Panc1 (cell line): ENCODE results near the gene GFER. TPM values are rescaled to one million over a fixed set of nuclear protein-coding genes. Genes with fewer than 3 reads are reported as not detected.

Experiments used
- ATAC-seq: fragments of 200-7000 bp; cut with Tn5 transposase; 2 replicates; pipeline ENCODE4 v1.9.1; 2020; ENCODE audit warnings: mild to moderate bottlenecking, moderate library complexity
- BruUV-seq: library from RNA; stranded (reverse); fragments of 400-500 nt; replicated peaks from 2 replicates; lab custom pipeline; 2021; lab: Mats Ljungman, UMichigan
- CTCF ChIA-PET: fragments of 300-600 bp; sonication (Branson Sonifier 250); formaldehyde crosslinking; loops from one replicate; lab custom pipeline; 2022; ENCODE audit warnings: antibody characterized with exemption; lab: Charles Lee
- POLR2A ChIA-PET: fragments of 300-600 bp; sonication (Branson Sonifier 250); formaldehyde crosslinking; loops from one replicate; lab custom pipeline; 2022; ENCODE audit warnings: antibody characterized with exemption; lab: Charles Lee
- DNase-seq: peaks from one replicate; pipeline ENCODE4 v3.0.0-alpha.2; 2010; ENCODE audit warnings: low read depth, low spot score
- H3K27ac ChIP-seq: 2 replicates; pipeline ENCODE4 v1.5.1; 2011; ENCODE audit warnings: mild to moderate bottlenecking, low read length, inconsistent platforms
- H3K27me3 ChIP-seq: fragments of 200-500 bp; sonication (Bioruptor generic); 2 replicates; pipeline ENCODE4 v1.6.0; 2014; ENCODE audit warnings: low read length, inconsistent platforms; ENCODE audit not compliant: control insufficient read depth, insufficient read depth
- H3K36me3 ChIP-seq: fragments of 200-500 bp; sonication (Bioruptor generic); 2 replicates; pipeline ENCODE4 v1.5.1; 2014; ENCODE audit warnings: inconsistent platforms, mild to moderate bottlenecking, low read length, moderate library complexity; ENCODE audit not compliant: control insufficient read depth, insufficient read depth
- H3K4me1 ChIP-seq: 2 replicates; pipeline ENCODE4 v1.5.1; 2011; ENCODE audit warnings: inconsistent platforms, mild to moderate bottlenecking, low read length, moderate library complexity; ENCODE audit not compliant: control insufficient read depth, insufficient read depth
- H3K4me3 ChIP-seq, 2 experiments: 2 replicates each; pipeline ENCODE4 v1.5.1; 2011 to 2012; ENCODE audit warnings: low read depth in 2 of 2, low read length in 2 of 2, mild to moderate bottlenecking in 2 of 2, inconsistent platforms in 1 of 2, moderate library complexity in 1 of 2
- H3K9me3 ChIP-seq: fragments of 200-500 bp; sonication (Bioruptor generic); 2 replicates; pipeline ENCODE4 v1.5.1; 2014; ENCODE audit warnings: low read depth, mild to moderate bottlenecking, inconsistent platforms, low read length, moderate library complexity; ENCODE audit not compliant: control insufficient read depth, insufficient read depth
- POLR2AphosphoS5 ChIP-seq: IDR thresholded peaks from 2 replicates; pipeline ENCODE4 v1.6.1; 2012; ENCODE audit warnings: mild to moderate bottlenecking, low read depth, low read length, moderate library complexity
- SIN3A ChIP-seq: IDR thresholded peaks from 2 replicates; pipeline ENCODE4 v1.6.1; 2012; ENCODE audit warnings: low read depth, mild to moderate bottlenecking, low read length, moderate library complexity, borderline replicate concordance; ENCODE audit not compliant: insufficient read depth
- TCF7L2 ChIP-seq: IDR thresholded peaks from 2 replicates; pipeline ENCODE4 v1.6.1; 2011; ENCODE audit warnings: mild to moderate bottlenecking, low read depth, low read length, inconsistent platforms
- in situ Hi-C: cut with HindIII; loops from 2 replicates; pipeline ENCODE4 v1.10.0; 2016; ENCODE audit warnings: low sequenced_read_pairs, low pct_unique_long_range_greater_than_20kb
- intact Hi-C: fragments of 100-400 bp; cut with micrococcal nuclease; formaldehyde crosslinking; loops from one replicate; pipeline ENCODE4 v1.10.0; 2022; ENCODE audit not compliant: unreplicated experiment
- total RNA-seq: library from RNA; stranded (reverse); gene quantifications from one replicate; pipeline ENCODE4 v1.2.1, GENCODE V29; 2021; ENCODE audit not compliant: unreplicated experiment
- TF ChIP-seq, protein P1 (sequence below): fragments of 450-650 bp; IDR thresholded peaks from 2 replicates; pipeline ENCODE4 v1.5.1; 2017; ENCODE audit warnings: mild to moderate bottlenecking
- TF ChIP-seq, protein P2 (sequence below), 2 experiments: IDR thresholded peaks; 2 replicates each; pipeline ENCODE4 v1.6.1; 2011 to 2012; ENCODE audit warnings: low read depth in 2 of 2, control low read depth in 1 of 2, low read length in 1 of 2, mild to moderate bottlenecking in 1 of 2, moderate library complexity in 1 of 2; ENCODE audit not compliant: insufficient read depth in 1 of 2

The GFER gene
- total RNA-seq, 1 experiment from 2014 or later = 49.2 TPM

DNA sequence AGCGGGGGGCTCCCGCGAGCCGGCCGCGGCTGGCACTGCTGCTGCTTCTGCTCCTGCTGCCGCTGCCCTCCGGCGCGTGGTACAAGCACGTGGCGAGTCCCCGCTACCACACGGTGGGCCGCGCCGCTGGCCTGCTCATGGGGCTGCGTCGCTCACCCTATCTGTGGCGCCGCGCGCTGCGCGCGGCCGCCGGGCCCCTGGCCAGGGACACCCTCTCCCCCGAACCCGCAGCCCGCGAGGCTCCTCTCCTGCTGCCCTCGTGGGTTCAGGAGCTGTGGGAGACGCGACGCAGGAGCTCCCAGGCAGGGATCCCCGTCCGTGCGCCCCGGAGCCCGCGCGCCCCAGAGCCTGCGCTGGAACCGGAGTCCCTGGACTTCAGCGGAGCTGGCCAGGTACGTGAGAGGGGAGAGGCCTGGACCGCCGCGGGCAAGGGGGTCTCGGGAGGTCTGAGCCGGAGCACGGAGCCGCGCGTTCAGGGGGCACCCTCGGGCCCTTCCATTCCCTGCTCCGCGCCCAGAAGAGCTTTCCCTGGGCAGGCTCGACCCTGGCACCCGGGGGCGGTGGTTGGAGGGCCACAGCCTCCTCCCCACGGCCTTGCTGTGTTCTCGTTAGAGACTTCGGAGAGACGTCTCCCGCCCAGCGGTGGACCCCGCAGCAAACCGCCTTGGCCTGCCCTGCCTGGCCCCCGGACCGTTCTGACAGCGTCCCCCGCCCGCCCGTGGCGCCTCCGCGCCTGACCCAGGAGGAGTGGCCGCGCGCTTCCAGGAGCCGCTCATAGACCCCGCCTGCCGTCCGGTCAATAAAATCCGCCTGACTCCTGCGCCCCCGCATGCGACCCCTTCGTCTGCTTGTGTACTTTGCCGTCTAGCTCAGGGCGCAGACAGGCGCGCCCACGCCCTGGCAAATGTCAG lies 36.2 kb downstream of the GFER start:
- POLR2A ChIA-PET = interaction anchor here (0.7 kb wide), 1 partner anchor 12 kb away, joined by 3 read pairs; no protein-coding TSS in a partner anchor
- peak overlapping the region; percentile 15 to 24; a peak in 3 of 4 replicates for H3K4me3 ChIP-seq
- no TSS peak for BruUV-seq
- H3K9me3 ChIP-seq = no peaks in the 10 kb centered on the region
- DNase-seq = no peak
- H3K36me3 ChIP-seq = no peaks in the 10 kb centered on the region; the same call in 1 of the 2 replicates
- peaks cover 14% of the 10 kb centered on the region for H3K4me1 ChIP-seq
- intact Hi-C loops = loop anchor here (10.0 kb wide), 1 partner anchor 125 kb away; the partner anchor contains the start of gene RAB26
- ATAC-seq = no peak
- H3K27me3 ChIP-seq = no peaks in the 10 kb centered on the region
- H3K27ac ChIP-seq = no peak overlapping the region
- in situ Hi-C loops = no loop called here
- CTCF ChIA-PET = interaction anchor here (0.7 kb wide), 1 partner anchor 18 kb away, joined by 3 read pairs; no protein-coding TSS in a partner anchor
- no peak for TF ChIP-seq POLR2AphosphoS5
- TF ChIP-seq, protein P1, sequence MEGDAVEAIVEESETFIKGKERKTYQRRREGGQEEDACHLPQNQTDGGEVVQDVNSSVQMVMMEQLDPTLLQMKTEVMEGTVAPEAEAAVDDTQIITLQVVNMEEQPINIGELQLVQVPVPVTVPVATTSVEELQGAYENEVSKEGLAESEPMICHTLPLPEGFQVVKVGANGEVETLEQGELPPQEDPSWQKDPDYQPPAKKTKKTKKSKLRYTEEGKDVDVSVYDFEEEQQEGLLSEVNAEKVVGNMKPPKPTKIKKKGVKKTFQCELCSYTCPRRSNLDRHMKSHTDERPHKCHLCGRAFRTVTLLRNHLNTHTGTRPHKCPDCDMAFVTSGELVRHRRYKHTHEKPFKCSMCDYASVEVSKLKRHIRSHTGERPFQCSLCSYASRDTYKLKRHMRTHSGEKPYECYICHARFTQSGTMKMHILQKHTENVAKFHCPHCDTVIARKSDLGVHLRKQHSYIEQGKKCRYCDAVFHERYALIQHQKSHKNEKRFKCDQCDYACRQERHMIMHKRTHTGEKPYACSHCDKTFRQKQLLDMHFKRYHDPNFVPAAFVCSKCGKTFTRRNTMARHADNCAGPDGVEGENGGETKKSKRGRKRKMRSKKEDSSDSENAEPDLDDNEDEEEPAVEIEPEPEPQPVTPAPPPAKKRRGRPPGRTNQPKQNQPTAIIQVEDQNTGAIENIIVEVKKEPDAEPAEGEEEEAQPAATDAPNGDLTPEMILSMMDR = no peak
- TF ChIP-seq SIN3A = no peak
- TF ChIP-seq TCF7L2 = no peak
- TF ChIP-seq, protein P2, sequence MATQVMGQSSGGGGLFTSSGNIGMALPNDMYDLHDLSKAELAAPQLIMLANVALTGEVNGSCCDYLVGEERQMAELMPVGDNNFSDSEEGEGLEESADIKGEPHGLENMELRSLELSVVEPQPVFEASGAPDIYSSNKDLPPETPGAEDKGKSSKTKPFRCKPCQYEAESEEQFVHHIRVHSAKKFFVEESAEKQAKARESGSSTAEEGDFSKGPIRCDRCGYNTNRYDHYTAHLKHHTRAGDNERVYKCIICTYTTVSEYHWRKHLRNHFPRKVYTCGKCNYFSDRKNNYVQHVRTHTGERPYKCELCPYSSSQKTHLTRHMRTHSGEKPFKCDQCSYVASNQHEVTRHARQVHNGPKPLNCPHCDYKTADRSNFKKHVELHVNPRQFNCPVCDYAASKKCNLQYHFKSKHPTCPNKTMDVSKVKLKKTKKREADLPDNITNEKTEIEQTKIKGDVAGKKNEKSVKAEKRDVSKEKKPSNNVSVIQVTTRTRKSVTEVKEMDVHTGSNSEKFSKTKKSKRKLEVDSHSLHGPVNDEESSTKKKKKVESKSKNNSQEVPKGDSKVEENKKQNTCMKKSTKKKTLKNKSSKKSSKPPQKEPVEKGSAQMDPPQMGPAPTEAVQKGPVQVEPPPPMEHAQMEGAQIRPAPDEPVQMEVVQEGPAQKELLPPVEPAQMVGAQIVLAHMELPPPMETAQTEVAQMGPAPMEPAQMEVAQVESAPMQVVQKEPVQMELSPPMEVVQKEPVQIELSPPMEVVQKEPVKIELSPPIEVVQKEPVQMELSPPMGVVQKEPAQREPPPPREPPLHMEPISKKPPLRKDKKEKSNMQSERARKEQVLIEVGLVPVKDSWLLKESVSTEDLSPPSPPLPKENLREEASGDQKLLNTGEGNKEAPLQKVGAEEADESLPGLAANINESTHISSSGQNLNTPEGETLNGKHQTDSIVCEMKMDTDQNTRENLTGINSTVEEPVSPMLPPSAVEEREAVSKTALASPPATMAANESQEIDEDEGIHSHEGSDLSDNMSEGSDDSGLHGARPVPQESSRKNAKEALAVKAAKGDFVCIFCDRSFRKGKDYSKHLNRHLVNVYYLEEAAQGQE (IDR thresholded peaks at IDR 0.05; ENCODE audit: insufficient read depth in 1 of 2, low read depth in 2 of 2, low read length in 1 of 2) = no peak

DNA sequence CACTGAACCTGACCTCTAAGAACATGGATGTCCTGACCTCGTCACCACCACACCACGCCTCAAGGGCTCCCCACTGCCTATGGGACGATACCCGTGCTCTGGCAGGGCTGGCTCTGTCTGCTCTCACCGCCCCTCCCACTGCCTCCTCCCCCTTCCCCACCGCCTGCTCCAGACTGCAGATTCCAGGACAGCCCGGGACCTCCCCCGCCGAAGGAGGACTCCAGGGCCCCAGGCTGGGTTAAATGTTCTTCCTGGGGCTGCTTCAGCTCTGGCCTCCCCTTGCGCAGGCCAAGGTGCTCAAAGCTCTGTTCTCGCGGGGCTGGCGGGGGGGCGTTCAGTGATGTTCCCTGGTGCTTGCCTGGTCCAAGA lies 38.7 kb downstream of the GFER start:
- DNase-seq = no peak
- peak; percentile 67 for ATAC-seq
- H3K4me1 ChIP-seq = peaks cover 19% of the 10 kb centered on the region
- no TSS peak for BruUV-seq
- CTCF ChIA-PET = interaction anchor here (0.5 to 1.7 kb wide), 11 partner anchors 8 to 606 kb away, joined by 3 to 22 read pairs (median 5); partner anchors contain the start of genes NTHL1 and TSC2
- peak overlapping the region; percentile 35 to 47 for H3K4me3 ChIP-seq
- POLR2A ChIA-PET = interaction anchor here (0.6 to 1.1 kb wide), 4 partner anchors 9 to 132 kb away, joined by 3 to 6 read pairs (median 4); no protein-coding TSS in a partner anchor
- no peaks in the 10 kb centered on the region; the same call in 1 of the 2 replicates for H3K36me3 ChIP-seq
- H3K27ac ChIP-seq = peak overlapping the region; percentile 79
- no peaks in the 10 kb centered on the region for H3K9me3 ChIP-seq
- no peak for TF ChIP-seq SIN3A
- TF ChIP-seq, protein P1 = 0 out of 2 replicates have a peak, but pooled peaks have one; percentile 50
- in situ Hi-C loops = no loop called here
- intact Hi-C loops = loop anchor here (10.0 kb wide), 1 partner anchor 122 kb away; the partner anchor contains the start of gene RAB26
- H3K27me3 ChIP-seq = no peaks in the 10 kb centered on the region
